Measurements from ENCODE around the gene MRPL12.

Gene MRPL12

GRCh38 chr17:81712468-81713003 lies 9.4 kb downstream of the MRPL12 start:
- peaks cover 2% of the 10 kb centered on the region for H3K9me3 ChIP-seq (ENCODE audit: insufficient read depth, low read depth, low read length)
- peak overlapping the region; percentile 28 for H2BK120ac ChIP-seq (ENCODE audit: insufficient read depth, low read length, poor library complexity)
- H4K8ac ChIP-seq (ENCODE audit: low read depth, low read length), result peak overlapping the region; percentile 66
- peak overlapping the region; percentile 76 for H2AFZ ChIP-seq (ENCODE audit: insufficient read depth, low read length, poor library complexity)
- H3K23ac ChIP-seq (ENCODE audit: low read length), result no peak overlapping the region
- WGBS (ENCODE audit: extremely low coverage, insufficient coverage, insufficient read length), result no CpG with 5 or more reads among the region's 41 CpGs
- no peak overlapping the region for H3K27ac ChIP-seq (ENCODE audit: low read depth, low read length)
- no peak for DNase-seq
- H2BK5ac ChIP-seq (ENCODE audit: low read depth, low read length, poor library complexity), result no peak overlapping the region
- H3K27me3 ChIP-seq (ENCODE audit: insufficient read depth, low read length), result no peaks in the 10 kb centered on the region
- H3K4me2 ChIP-seq (ENCODE audit: low read length), result peak overlapping the region; percentile 87
- peaks cover 4% of the 10 kb centered on the region for H3K79me1 ChIP-seq (ENCODE audit: low read length)
- H4K12ac ChIP-seq (ENCODE audit: low read depth, low read length), result peak overlapping the region; percentile 14
- H3K4me1 ChIP-seq (ENCODE audit: control insufficient read depth in 1 of 2, insufficient read depth in 2 of 2, low read length in 2 of 2), result peaks cover 20 to 27% of the 10 kb centered on the region in 2 experiments
- H3K79me2 ChIP-seq (ENCODE audit: control insufficient read depth, insufficient read depth, low read length, poor library complexity), result peaks cover 5% of the 10 kb centered on the region
- peak overlapping the region; percentile 83 for H3K4me3 ChIP-seq (ENCODE audit: low read depth, low read length)
- H3K4ac ChIP-seq (ENCODE audit: low read depth, low read length), result peak overlapping the region; percentile 30
- peak overlapping the region; percentile 31 for H2AK5ac ChIP-seq (ENCODE audit: low read length)
- H2BK12ac ChIP-seq (ENCODE audit: low read length), result no peak overlapping the region
- peaks cover 18 to 27% of the 10 kb centered on the region in 2 experiments for H3K36me3 ChIP-seq (ENCODE audit: control insufficient read depth in 1 of 2, insufficient read depth in 2 of 2, low read length in 2 of 2)
- H3K14ac ChIP-seq (ENCODE audit: low read length), result peak overlapping the region; percentile 64
- peak overlapping the region; percentile 68 for H3K18ac ChIP-seq (ENCODE audit: low read length)
- H3K9ac ChIP-seq (ENCODE audit: low read length), result peak overlapping the region; percentile 73
- peak overlapping the region; percentile 34 for H4K91ac ChIP-seq (ENCODE audit: low read depth, low read length)

DNA sequence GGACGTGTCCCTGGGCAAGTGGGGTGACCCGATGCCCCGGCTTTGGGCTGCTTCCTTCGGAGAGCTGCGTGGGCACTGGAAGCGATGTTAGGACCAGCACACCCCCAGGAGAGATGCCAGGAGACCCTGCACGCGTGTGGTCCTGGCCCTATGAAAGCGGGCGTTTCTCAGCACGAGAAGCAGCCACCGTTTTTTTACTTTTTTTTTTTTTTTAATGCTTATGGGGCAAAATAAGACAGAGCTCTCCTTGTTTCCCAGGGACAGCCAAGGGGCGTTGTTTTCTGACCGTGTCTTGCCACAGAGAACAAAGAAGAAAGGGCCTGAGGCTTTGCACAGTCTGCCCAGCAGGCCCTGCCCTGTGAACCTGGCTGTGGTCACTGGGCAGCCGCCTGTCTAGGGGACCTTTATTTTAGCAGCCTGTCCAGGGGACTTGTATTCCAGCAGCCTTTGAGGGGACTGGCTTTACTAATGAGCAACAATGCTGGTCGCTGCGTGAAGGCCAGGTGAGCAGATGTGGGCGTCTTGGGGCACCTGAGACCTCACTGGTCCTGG lies 9.9 kb downstream of the MRPL12 start:
- H3K4me3 ChIP-seq (ENCODE audit: low read depth, low read length), result peak overlapping the region; percentile 83
- peak overlapping the region; percentile 8 for H2AK5ac ChIP-seq (ENCODE audit: low read length)
- no CpG with 5 or more reads among the region's 18 CpGs for WGBS (ENCODE audit: extremely low coverage, insufficient coverage, insufficient read length)

DNA sequence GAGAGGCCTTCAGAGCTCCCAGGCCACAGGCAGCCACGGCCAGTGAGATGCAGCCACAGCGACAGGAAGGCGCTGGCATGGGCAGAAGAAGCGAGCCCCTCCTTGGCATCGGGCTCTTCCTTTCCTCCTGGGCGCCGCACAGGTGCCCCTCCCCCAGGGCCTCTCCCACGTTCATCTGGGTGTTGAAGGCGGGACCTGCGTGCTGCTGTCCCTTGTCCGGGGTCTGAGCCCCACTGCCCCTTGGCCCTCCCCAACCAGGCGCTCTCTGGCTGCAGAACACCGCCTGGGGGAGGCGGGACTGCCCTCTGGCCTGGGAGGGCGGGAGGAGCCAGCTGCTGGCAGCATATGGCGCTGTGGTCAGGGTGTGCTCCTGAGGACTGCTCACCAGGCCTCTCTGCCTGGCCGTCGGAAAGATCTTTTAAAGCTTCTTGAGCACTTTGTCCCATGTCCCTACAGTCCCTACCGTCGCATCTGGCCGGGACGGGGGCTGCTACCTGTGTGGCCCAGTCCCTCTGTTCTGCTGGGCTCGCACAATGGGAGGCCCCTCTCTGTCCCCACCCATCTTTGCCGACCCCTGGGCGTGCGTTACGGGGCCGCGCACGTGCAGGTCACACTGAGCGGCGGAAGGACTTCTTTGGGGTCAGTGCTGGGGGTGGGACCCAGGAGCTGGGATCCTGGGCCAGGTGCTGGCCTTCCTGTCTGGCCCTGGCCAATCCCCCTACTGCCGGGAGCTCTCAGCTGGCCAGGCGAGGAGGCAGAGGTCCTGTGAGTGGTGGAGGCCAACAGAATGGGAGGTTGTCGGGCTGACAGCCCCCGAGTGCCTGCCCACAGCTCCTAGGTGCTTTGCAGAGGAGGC lies 10.6 kb downstream of the MRPL12 start:
- peak in 1 of 2 donors; percentile 37 for DNase-seq
- H3K4me2 ChIP-seq (ENCODE audit: low read length), result no peak overlapping the region
- H3K79me1 ChIP-seq (ENCODE audit: low read length), result peaks cover 4% of the 10 kb centered on the region
- no peak overlapping the region for H3K27ac ChIP-seq (ENCODE audit: low read depth, low read length)
- no peak overlapping the region for H2AFZ ChIP-seq (ENCODE audit: insufficient read depth, low read length, poor library complexity)
- H3K4me1 ChIP-seq (ENCODE audit: control insufficient read depth in 1 of 2, insufficient read depth in 2 of 2, low read length in 2 of 2), result peaks cover 20 to 27% of the 10 kb centered on the region in 2 experiments
- no peaks in the 10 kb centered on the region for H3K9me3 ChIP-seq (ENCODE audit: insufficient read depth, low read depth, low read length)
- H2AK5ac ChIP-seq (ENCODE audit: low read length), result no peak overlapping the region
- H2BK120ac ChIP-seq (ENCODE audit: insufficient read depth, low read length, poor library complexity), result no peak overlapping the region
- no peak overlapping the region for H4K12ac ChIP-seq (ENCODE audit: low read depth, low read length)
- H4K91ac ChIP-seq (ENCODE audit: low read depth, low read length), result no peak overlapping the region
- H4K8ac ChIP-seq (ENCODE audit: low read depth, low read length), result no peak overlapping the region
- H3K27me3 ChIP-seq (ENCODE audit: insufficient read depth, low read length), result no peaks in the 10 kb centered on the region
- H3K4ac ChIP-seq (ENCODE audit: low read depth, low read length), result no peak overlapping the region
- H3K79me2 ChIP-seq (ENCODE audit: control insufficient read depth, insufficient read depth, low read length, poor library complexity), result peaks cover 5% of the 10 kb centered on the region
- no peak overlapping the region for H3K18ac ChIP-seq (ENCODE audit: low read length)
- H3K4me3 ChIP-seq (ENCODE audit: low read depth, low read length), result no peak overlapping the region
- no peak overlapping the region for H3K9ac ChIP-seq (ENCODE audit: low read length)
- no CpG with 5 or more reads among the region's 36 CpGs for WGBS (ENCODE audit: extremely low coverage, insufficient coverage, insufficient read length)
- H3K14ac ChIP-seq (ENCODE audit: low read length), result no peak overlapping the region
- peaks cover 13 to 18% of the 10 kb centered on the region in 2 experiments for H3K36me3 ChIP-seq (ENCODE audit: control insufficient read depth in 1 of 2, insufficient read depth in 2 of 2, low read length in 2 of 2)
- H3K23ac ChIP-seq (ENCODE audit: low read length), result no peak overlapping the region
- no peak overlapping the region for H2BK5ac ChIP-seq (ENCODE audit: low read depth, low read length, poor library complexity)
- H2BK12ac ChIP-seq (ENCODE audit: low read length), result no peak overlapping the region

More for the DNA sequence above, 9.9 kb downstream of the MRPL12 start:
- H4K8ac ChIP-seq (ENCODE audit: low read depth, low read length), result peak overlapping the region; percentile 66
- peak overlapping the region; percentile 30 for H2AFZ ChIP-seq (ENCODE audit: insufficient read depth, low read length, poor library complexity)
- H3K4me2 ChIP-seq (ENCODE audit: low read length), result peak overlapping the region; percentile 87
- peaks cover under 1% of the 10 kb centered on the region for H3K9me3 ChIP-seq (ENCODE audit: insufficient read depth, low read depth, low read length)
- H3K79me2 ChIP-seq (ENCODE audit: control insufficient read depth, insufficient read depth, low read length, poor library complexity), result peaks cover 5% of the 10 kb centered on the region
- peak in 1 of 2 donors; percentile 12 for DNase-seq
- H4K91ac ChIP-seq (ENCODE audit: low read depth, low read length), result peak overlapping the region; percentile 34
- peaks cover 4% of the 10 kb centered on the region for H3K79me1 ChIP-seq (ENCODE audit: low read length)
- H3K4me1 ChIP-seq (ENCODE audit: control insufficient read depth in 1 of 2, insufficient read depth in 2 of 2, low read length in 2 of 2), result peaks cover 20 to 27% of the 10 kb centered on the region in 2 experiments
- no peak overlapping the region for H3K23ac ChIP-seq (ENCODE audit: low read length)
- peak overlapping the region; percentile 64 for H3K14ac ChIP-seq (ENCODE audit: low read length)
- H3K27me3 ChIP-seq (ENCODE audit: insufficient read depth, low read length), result no peaks in the 10 kb centered on the region
- H4K12ac ChIP-seq (ENCODE audit: low read depth, low read length), result no peak overlapping the region
- H2BK5ac ChIP-seq (ENCODE audit: low read depth, low read length, poor library complexity), result no peak overlapping the region
- H3K18ac ChIP-seq (ENCODE audit: low read length), result peak overlapping the region; percentile 45
- peak overlapping the region; percentile 18 for H3K9ac ChIP-seq (ENCODE audit: low read length)
- H3K4ac ChIP-seq (ENCODE audit: low read depth, low read length), result no peak overlapping the region
- no peak overlapping the region for H2BK12ac ChIP-seq (ENCODE audit: low read length)
- no peak overlapping the region for H2BK120ac ChIP-seq (ENCODE audit: insufficient read depth, low read length, poor library complexity)
- no peak overlapping the region for H3K27ac ChIP-seq (ENCODE audit: low read depth, low read length)
- H3K36me3 ChIP-seq (ENCODE audit: control insufficient read depth in 1 of 2, insufficient read depth in 2 of 2, low read length in 2 of 2), result peaks cover 16 to 21% of the 10 kb centered on the region in 2 experiments

GRCh38 chr17:81714412-81715106 lies 11.4 kb downstream of the MRPL12 start:
- Histone ChIP-seq H4K91ac (ENCODE audit: low read depth, low read length) (no peak overlapping the region), H3K79me1 (ENCODE audit: low read length) (peaks cover 4% of the 10 kb centered on the region), H4K8ac (ENCODE audit: low read depth, low read length) (no peak overlapping the region), H3K14ac (ENCODE audit: low read length) (no peak overlapping the region), H3K27ac (ENCODE audit: low read depth, low read length) (no peak overlapping the region), H2AFZ (ENCODE audit: insufficient read depth, low read length, poor library complexity) (no peak overlapping the region), H3K4me1 (ENCODE audit: control insufficient read depth in 1 of 2, insufficient read depth in 2 of 2, low read length in 2 of 2) (peaks cover 20 to 27% of the 10 kb centered on the region in 2 experiments), H3K4me3 (ENCODE audit: low read depth, low read length) (no peak overlapping the region), H3K4me2 (ENCODE audit: low read length) (no peak overlapping the region), H2BK12ac (ENCODE audit: low read length) (no peak overlapping the region), H3K9me3 (ENCODE audit: insufficient read depth, low read depth, low read length) (no peaks in the 10 kb centered on the region), H2BK5ac (ENCODE audit: low read depth, low read length, poor library complexity) (no peak overlapping the region), H2AK5ac (ENCODE audit: low read length) (no peak overlapping the region), H3K27me3 (ENCODE audit: insufficient read depth, low read length) (no peaks in the 10 kb centered on the region), H4K12ac (ENCODE audit: low read depth, low read length) (no peak overlapping the region), H3K18ac (ENCODE audit: low read length) (no peak overlapping the region), H3K23ac (ENCODE audit: low read length) (no peak overlapping the region), H3K79me2 (ENCODE audit: control insufficient read depth, insufficient read depth, low read length, poor library complexity) (peaks cover 5% of the 10 kb centered on the region), H3K4ac (ENCODE audit: low read depth, low read length) (no peak overlapping the region), H3K9ac (ENCODE audit: low read length) (no peak overlapping the region), H3K36me3 (ENCODE audit: control insufficient read depth in 1 of 2, insufficient read depth in 2 of 2, low read length in 2 of 2) (peaks cover 13 to 18% of the 10 kb centered on the region in 2 experiments), H2BK120ac (ENCODE audit: insufficient read depth, low read length, poor library complexity) (no peak overlapping the region)
- no CpG with 5 or more reads among the region's 39 CpGs for WGBS (ENCODE audit: extremely low coverage, insufficient coverage, insufficient read length)
- DNase-seq, result no peak

Data from trophoblast cell (in vitro differentiated cells and primary cell).